HepG2 (cell line): ENCODE results near the gene SASH1.

Experiments used
- BRCA1 ChIP-seq: sonication (generic); formaldehyde crosslinking; IDR thresholded peaks from 2 replicates; pipeline ENCODE4 v1.4.0; 2020; ENCODE audit warnings: missing genetic modification reagents
- CTCF ChIP-seq: sonication (generic); formaldehyde crosslinking; IDR thresholded peaks from 2 replicates; pipeline ENCODE4 v1.5.0; 2020; ENCODE audit warnings: mild to moderate bottlenecking, missing genetic modification reagents, moderate library complexity
- NRL ChIP-seq: sonication (generic); formaldehyde crosslinking; IDR thresholded peaks from 2 replicates; pipeline ENCODE4 v1.5.0; 2020; ENCODE audit warnings: missing genetic modification reagents, mild to moderate bottlenecking, moderate library complexity, borderline replicate concordance
- POLR2A ChIP-seq, 2 experiments: IDR thresholded peaks; 2 replicates each; pipeline ENCODE4 v1.6.1; 2011; ENCODE audit warnings: low read depth in 2 of 2, low read length in 2 of 2, mild to moderate bottlenecking in 1 of 2, moderate library complexity in 1 of 2; ENCODE audit not compliant: insufficient read depth in 1 of 2
- SMC3 ChIP-seq: IDR thresholded peaks from 2 replicates; pipeline ENCODE4 v1.6.1; 2011; ENCODE audit warnings: low read length, improper control_type of control experiment
- ZBTB2 ChIP-seq: sonication (generic); formaldehyde crosslinking; IDR thresholded peaks from 2 replicates; pipeline ENCODE4 v1.8.0; 2022; ENCODE audit warnings: low read depth, missing genetic modification reagents
- ZNF292 ChIP-seq: sonication (generic); formaldehyde crosslinking; IDR thresholded peaks from 2 replicates; pipeline ENCODE4 v1.8.1; 2022; ENCODE audit warnings: mild to moderate bottlenecking, low read depth, missing genetic modification reagents, borderline replicate concordance
- TF ChIP-seq, protein P1 (sequence below): sonication (generic); formaldehyde crosslinking; IDR thresholded peaks from 2 replicates; pipeline ENCODE4 v1.4.0; 2020; ENCODE audit warnings: mild to moderate bottlenecking, missing genetic modification reagents

DNA sequence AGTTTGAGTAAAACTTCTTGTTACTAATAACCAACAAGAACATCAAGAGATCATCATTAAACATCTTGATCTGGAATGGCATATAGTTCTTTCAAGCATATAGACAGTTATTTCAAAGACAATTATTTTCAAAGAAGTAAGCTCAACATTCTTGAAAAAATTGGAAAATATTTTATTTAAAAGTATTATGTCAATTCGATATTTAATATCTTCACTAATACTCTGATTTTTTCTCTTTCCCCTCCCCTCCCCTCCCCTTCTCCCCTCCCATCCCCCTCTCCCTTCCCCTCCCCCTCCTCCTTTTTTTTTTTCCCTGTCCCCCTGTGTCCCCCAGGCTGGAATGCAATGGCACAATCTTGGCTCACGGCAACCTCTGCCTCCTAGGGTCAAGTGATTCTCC is 82.8 kb downstream of the SASH1 start:
- TF ChIP-seq SMC3, result no peak
- no peak for TF ChIP-seq NRL (CRISPR knock-in tag)
- TF ChIP-seq POLR2A (IDR thresholded peaks at IDR 0.05; ENCODE audit: insufficient read depth in 1 of 2, low read depth in 2 of 2, low read length in 2 of 2), result no peak
- no peak for TF ChIP-seq ZBTB2 (CRISPR knock-in tag)
- TF ChIP-seq, protein P1, sequence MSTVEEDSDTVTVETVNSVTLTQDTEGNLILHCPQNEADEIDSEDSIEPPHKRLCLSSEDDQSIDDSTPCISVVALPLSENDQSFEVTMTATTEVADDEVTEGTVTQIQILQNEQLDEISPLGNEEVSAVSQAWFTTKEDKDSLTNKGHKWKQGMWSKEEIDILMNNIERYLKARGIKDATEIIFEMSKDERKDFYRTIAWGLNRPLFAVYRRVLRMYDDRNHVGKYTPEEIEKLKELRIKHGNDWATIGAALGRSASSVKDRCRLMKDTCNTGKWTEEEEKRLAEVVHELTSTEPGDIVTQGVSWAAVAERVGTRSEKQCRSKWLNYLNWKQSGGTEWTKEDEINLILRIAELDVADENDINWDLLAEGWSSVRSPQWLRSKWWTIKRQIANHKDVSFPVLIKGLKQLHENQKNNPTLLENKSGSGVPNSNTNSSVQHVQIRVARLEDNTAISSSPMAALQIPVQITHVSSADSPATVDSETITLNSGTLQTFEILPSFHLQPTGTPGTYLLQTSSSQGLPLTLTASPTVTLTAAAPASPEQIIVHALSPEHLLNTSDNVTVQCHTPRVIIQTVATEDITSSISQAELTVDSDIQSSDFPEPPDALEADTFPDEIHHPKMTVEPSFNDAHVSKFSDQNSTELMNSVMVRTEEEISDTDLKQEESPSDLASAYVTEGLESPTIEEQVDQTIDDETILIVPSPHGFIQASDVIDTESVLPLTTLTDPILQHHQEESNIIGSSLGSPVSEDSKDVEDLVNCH (CRISPR knock-in tag), result no peak
- no peak for TF ChIP-seq BRCA1
- no peak for TF ChIP-seq CTCF (CRISPR knock-in tag)
- TF ChIP-seq ZNF292, result no peak
